ENCODE results near the gene PNMA6F. TPM values are rescaled to one million over a fixed set of nuclear protein-coding genes. Genes with fewer than 3 reads are reported as not detected.

Gene PNMA6F
- total RNA-seq, 4 donors from 2014 or later: not detected

- H3K27ac ChIP-seq: no peak overlapping the region
- no peaks in the 10 kb centered on the region for H3K27me3 ChIP-seq
- no peaks in the 10 kb centered on the region for H3K9me3 ChIP-seq
- peaks cover 15% of the 10 kb centered on the region for H3K36me3 ChIP-seq
- no peaks in the 10 kb centered on the region for H3K4me1 ChIP-seq
- TF ChIP-seq POLR2A (IDR thresholded peaks at IDR 0.05) (no peak), CTCF (IDR thresholded peaks at IDR 0.05) (no peak), EP300 (IDR thresholded peaks at IDR 0.05) (no peak), POLR2AphosphoS5 (IDR thresholded peaks at IDR 0.05) (no peak)
- H3K4me3 ChIP-seq: no peak overlapping the region
- no peak for DNase-seq (ENCODE audit: low spot score in 2 of 2)
- WGBS: 89% methylated on average over 6 of the region's 8 CpGs
Measured at GRCh38 chrX:153351981-153352380, 30.4 kb upstream of the PNMA6F start.

GRCh38 chrX:153349952-153350351 lies 28.4 kb upstream of the PNMA6F start:
- no peak for DNase-seq (ENCODE audit: low spot score in 2 of 2)
- H3K4me3 ChIP-seq: no peak overlapping the region
- 100% methylated on average over 2 of the region's 5 CpGs for WGBS
- no peaks in the 10 kb centered on the region for H3K9me3 ChIP-seq
- no peaks in the 10 kb centered on the region for H3K4me1 ChIP-seq
- H3K27ac ChIP-seq: no peak overlapping the region
- TF ChIP-seq CTCF (IDR thresholded peaks at IDR 0.05) (no peak), EP300 (IDR thresholded peaks at IDR 0.05) (no peak), POLR2A (IDR thresholded peaks at IDR 0.05) (no peak), POLR2AphosphoS5 (IDR thresholded peaks at IDR 0.05) (no peak)
- peaks cover 20% of the 10 kb centered on the region for H3K36me3 ChIP-seq
- H3K27me3 ChIP-seq: no peaks in the 10 kb centered on the region

- Histone ChIP-seq H3K4me3 (no peak overlapping the region), H3K27me3 (no peaks in the 10 kb centered on the region), H3K4me1 (no peaks in the 10 kb centered on the region), H3K27ac (no peak overlapping the region), H3K9me3 (no peaks in the 10 kb centered on the region), H3K36me3 (peaks cover 22% of the 10 kb centered on the region)
- no peak for DNase-seq (ENCODE audit: low spot score in 2 of 2)
- TF ChIP-seq POLR2A (IDR thresholded peaks at IDR 0.05) (no peak), EP300 (IDR thresholded peaks at IDR 0.05) (no peak), POLR2AphosphoS5 (IDR thresholded peaks at IDR 0.05) (no peak), CTCF (IDR thresholded peaks at IDR 0.05) (no peak)
- 85% methylated on average over 8 of the region's 8 CpGs for WGBS
Measured at GRCh38 chrX:153348421-153348820, 26.9 kb upstream of the PNMA6F start.

GRCh38 chrX:153347530-153347929 lies 26.0 kb upstream of the PNMA6F start:
- no peak for DNase-seq (ENCODE audit: low spot score in 2 of 2)
- Histone ChIP-seq H3K27me3 (no peaks in the 10 kb centered on the region), H3K4me3 (no peak overlapping the region), H3K27ac (no peak overlapping the region), H3K9me3 (no peaks in the 10 kb centered on the region), H3K4me1 (no peaks in the 10 kb centered on the region), H3K36me3 (peaks cover 22% of the 10 kb centered on the region)
- WGBS: 96% methylated on average over 15 of the region's 38 CpGs
- TF ChIP-seq POLR2A (IDR thresholded peaks at IDR 0.05) (no peak), EP300 (IDR thresholded peaks at IDR 0.05) (no peak), POLR2AphosphoS5 (IDR thresholded peaks at IDR 0.05) (no peak), CTCF (IDR thresholded peaks at IDR 0.05) (no peak)

GRCh38 chrX:153343674-153344073 lies 22.1 kb upstream of the PNMA6F start:
- Histone ChIP-seq H3K27ac (no peak overlapping the region), H3K4me3 (no peak overlapping the region), H3K36me3 (peaks cover 17% of the 10 kb centered on the region), H3K4me1 (no peaks in the 10 kb centered on the region), H3K27me3 (no peaks in the 10 kb centered on the region), H3K9me3 (no peaks in the 10 kb centered on the region)
- 70% methylated on average over 2 of the region's 2 CpGs for WGBS
- TF ChIP-seq CTCF (IDR thresholded peaks at IDR 0.05) (no peak), POLR2A (IDR thresholded peaks at IDR 0.05) (no peak)
- no peak for DNase-seq (ENCODE audit: low spot score in 2 of 2)

Measured in suprapubic skin (tissue), 4 donors.